ENCODE measurements around the gene NFIX.
"Not testable (repeated sequence)": the region's sequence is repeated elsewhere in the genome, so short reads cannot be mapped to it uniquely, and the experiment has no call there.

The NFIX gene

DNA sequence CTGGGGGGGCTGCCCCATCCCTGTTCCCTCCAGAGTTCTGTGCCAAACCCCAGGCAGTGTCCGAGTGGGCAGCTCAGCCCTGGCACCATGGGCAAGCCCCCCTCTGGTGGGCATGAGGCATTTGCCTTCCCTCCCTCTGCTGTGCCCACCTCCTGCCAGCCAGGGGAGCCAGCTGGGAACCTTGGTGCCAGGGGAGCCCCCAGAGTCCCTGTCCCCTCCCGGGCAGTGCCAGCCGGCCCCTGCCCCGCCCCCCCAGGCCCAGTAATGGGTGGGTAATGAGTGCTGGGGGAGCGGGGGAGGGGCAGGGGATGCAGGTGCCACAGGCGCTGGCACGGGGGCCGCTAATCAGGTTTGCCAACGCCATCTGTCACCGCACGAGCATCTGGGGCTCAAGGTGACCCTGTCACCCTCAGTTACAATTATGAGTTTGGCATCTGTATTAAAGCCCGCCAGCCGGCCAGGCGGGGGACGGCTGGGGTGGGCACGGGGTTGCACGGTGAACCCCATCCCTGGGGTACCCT lies 20.0 kb upstream of the NFIX start:
- H3K27ac ChIP-seq: no peak overlapping the region
- H3K4me3 ChIP-seq (ENCODE audit: low read depth in 1 of 2, low read length in 1 of 2): no peak overlapping the region
- H3K36me3 ChIP-seq: no peaks in the 10 kb centered on the region
- TF ChIP-seq, protein P1, sequence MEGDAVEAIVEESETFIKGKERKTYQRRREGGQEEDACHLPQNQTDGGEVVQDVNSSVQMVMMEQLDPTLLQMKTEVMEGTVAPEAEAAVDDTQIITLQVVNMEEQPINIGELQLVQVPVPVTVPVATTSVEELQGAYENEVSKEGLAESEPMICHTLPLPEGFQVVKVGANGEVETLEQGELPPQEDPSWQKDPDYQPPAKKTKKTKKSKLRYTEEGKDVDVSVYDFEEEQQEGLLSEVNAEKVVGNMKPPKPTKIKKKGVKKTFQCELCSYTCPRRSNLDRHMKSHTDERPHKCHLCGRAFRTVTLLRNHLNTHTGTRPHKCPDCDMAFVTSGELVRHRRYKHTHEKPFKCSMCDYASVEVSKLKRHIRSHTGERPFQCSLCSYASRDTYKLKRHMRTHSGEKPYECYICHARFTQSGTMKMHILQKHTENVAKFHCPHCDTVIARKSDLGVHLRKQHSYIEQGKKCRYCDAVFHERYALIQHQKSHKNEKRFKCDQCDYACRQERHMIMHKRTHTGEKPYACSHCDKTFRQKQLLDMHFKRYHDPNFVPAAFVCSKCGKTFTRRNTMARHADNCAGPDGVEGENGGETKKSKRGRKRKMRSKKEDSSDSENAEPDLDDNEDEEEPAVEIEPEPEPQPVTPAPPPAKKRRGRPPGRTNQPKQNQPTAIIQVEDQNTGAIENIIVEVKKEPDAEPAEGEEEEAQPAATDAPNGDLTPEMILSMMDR (IDR thresholded peaks at IDR 0.05): no peak
- peaks cover 10% of the 10 kb centered on the region for H3K27me3 ChIP-seq
- H3K4me1 ChIP-seq (ENCODE audit: control insufficient read depth in 1 of 2, insufficient read depth in 1 of 2, low read depth in 1 of 2, low read length in 1 of 2): no peaks in the 10 kb centered on the region
- no peaks in the 10 kb centered on the region for H3K9me3 ChIP-seq

DNA sequence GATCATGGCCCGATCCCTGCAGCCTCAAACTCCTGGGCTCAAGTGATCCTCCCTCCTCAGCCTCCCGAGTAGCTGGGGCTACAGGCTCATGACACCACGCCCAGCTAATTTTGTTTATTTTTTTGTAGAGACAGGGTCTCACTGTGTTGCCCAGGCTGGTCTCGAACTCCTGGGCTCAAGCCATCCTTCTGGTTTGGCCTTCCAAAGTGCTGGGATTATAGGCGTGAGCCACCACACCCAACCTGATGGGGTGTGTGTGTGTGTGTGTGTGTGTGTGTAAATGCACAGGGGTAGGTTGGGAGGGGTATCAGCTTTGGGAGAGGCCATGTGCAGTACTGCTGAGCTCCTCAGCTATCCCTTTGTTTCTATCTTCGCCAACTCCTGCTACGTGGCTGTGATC lies 19.2 kb upstream of the NFIX start:
- not testable (repeated sequence) for H3K9me3 ChIP-seq; H3K27ac ChIP-seq; H3K4me1 ChIP-seq (ENCODE audit: control insufficient read depth in 1 of 2, insufficient read depth in 1 of 2, low read depth in 1 of 2, low read length in 1 of 2); H3K36me3 ChIP-seq; H3K4me3 ChIP-seq (ENCODE audit: low read depth in 1 of 2, low read length in 1 of 2)
- peaks cover 13% of the 10 kb centered on the region for H3K27me3 ChIP-seq

DNA sequence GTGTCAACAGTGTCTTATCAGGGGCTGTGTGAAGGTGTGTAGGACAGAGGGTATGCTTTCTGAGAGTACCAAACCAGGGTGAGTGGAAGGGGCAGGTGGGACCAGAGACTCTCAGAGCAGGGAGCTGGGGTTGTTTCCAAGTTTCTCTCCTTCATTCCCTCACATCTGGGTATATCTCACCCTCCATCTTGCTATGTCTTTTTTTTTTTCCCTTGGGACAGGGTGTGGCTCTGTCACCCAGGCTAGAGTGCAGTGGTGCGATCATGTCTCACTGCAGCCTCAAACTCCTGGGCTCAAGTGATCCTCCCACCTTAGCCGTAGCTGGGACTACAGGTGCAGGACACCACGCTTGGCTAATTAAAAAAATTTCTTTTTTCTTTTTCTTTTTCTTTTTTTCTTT lies 15.3 kb upstream of the NFIX start:
- TF ChIP-seq, protein P1 (IDR thresholded peaks at IDR 0.05): no peak
- Histone ChIP-seq H3K4me3 (ENCODE audit: low read depth in 1 of 2, low read length in 1 of 2) (no peak overlapping the region), H3K27me3 (peaks cover 44% of the 10 kb centered on the region), H3K36me3 (no peaks in the 10 kb centered on the region), H3K27ac (no peak overlapping the region), H3K4me1 (ENCODE audit: control insufficient read depth in 1 of 2, insufficient read depth in 1 of 2, low read depth in 1 of 2, low read length in 1 of 2) (peaks cover 7 to 9% of the 10 kb centered on the region in 2 experiments), H3K9me3 (no peaks in the 10 kb centered on the region)

DNA sequence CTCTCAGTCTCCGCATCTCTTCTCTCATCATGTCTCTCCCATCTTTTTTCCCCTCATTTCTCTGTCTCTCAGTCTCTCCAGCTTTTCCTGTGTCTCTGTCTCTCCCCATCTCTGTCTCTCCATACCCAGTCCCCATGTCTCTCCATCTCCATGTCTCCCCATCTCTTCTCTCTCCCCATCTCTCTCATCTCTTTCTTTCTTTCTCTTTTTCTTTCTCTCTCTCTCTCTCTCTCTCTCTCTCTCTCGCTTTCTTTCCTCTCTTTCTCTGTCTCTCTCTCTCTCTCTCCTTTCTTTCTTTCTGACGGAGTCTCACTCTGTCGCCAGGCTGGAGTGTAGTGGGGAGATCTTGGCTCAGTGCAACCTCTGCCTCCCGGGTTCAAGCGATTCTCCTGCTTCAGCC lies 12.6 kb upstream of the NFIX start:
- Histone ChIP-seq H3K4me3 (ENCODE audit: low read depth in 1 of 2, low read length in 1 of 2) (no peak overlapping the region), H3K27ac (no peak overlapping the region), H3K36me3 (no peaks in the 10 kb centered on the region), H3K4me1 (ENCODE audit: control insufficient read depth in 1 of 2, insufficient read depth in 1 of 2, low read depth in 1 of 2, low read length in 1 of 2) (peaks cover 7 to 9% of the 10 kb centered on the region in 2 experiments), H3K27me3 (peaks cover 47% of the 10 kb centered on the region), H3K9me3 (no peaks in the 10 kb centered on the region)
- TF ChIP-seq, protein P1 (IDR thresholded peaks at IDR 0.05): no peak

DNA sequence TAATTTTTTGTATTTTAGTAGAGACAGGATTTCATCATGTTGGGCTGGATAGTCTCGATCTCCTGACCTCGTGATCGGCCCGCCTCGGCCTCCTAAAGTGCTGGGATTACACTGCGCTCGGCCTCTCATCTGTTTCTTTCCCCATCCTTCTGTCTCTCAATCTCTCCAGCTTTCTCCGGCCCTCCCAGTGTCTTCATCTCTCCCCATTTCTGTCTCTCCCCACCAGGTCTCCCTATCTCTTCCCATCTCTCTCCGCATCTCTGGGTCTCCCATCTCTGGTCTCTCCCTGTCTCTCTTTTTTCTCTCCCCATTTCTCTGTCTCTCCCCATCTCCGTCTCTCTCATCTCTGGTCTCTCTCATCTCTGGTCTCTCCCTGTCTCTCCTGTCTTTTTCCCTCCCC lies 12.2 kb upstream of the NFIX start:
- Histone ChIP-seq H3K27ac (no peak overlapping the region), H3K9me3 (no peaks in the 10 kb centered on the region), H3K27me3 (peaks cover 50% of the 10 kb centered on the region), H3K4me3 (ENCODE audit: low read depth in 1 of 2, low read length in 1 of 2) (no peak overlapping the region), H3K4me1 (ENCODE audit: control insufficient read depth in 1 of 2, insufficient read depth in 1 of 2, low read depth in 1 of 2, low read length in 1 of 2) (peaks cover 7 to 9% of the 10 kb centered on the region in 2 experiments), H3K36me3 (no peaks in the 10 kb centered on the region)
- TF ChIP-seq, protein P1 (IDR thresholded peaks at IDR 0.05): no peak

DNA sequence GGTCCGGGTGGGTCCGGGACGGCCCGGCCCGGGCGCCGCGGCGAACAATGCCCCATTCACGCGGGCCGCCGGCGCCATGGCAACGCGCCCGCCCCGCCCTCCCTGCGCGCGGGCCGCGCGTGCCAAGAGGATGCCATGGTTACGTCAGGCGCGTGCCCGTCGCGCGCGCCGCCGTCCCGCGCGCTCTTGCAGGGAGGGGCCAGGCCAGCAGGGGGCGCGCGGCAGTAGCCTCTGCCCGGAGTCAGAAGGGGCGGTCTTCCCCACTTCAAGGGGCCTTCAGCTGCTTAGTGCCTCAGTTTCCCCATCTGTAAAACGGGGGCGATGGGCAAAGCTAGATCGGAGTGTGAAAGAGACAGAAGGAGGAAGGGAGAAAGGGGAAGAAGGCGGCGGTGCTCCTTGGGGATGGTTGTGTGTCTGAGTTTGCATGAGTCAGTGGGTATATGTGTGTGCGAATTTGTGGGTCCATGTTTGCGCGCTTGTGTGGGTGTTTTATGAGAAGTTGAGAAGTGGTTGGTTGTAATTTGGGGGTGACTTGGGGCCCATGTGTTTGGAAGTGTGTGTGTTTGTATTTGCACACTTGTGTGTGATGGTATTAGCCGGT lies 11.6 kb upstream of the NFIX start:
- Histone ChIP-seq H3K4me3 (ENCODE audit: low read depth in 1 of 2, low read length in 1 of 2) (peak overlapping the region; percentile 15 to 35), H3K27me3 (peaks cover 52% of the 10 kb centered on the region), H3K4me1 (ENCODE audit: control insufficient read depth in 1 of 2, insufficient read depth in 1 of 2, low read depth in 1 of 2, low read length in 1 of 2) (peaks cover 7 to 9% of the 10 kb centered on the region in 2 experiments), H3K36me3 (no peaks in the 10 kb centered on the region), H3K27ac (no peak overlapping the region), H3K9me3 (no peaks in the 10 kb centered on the region)
- TF ChIP-seq, protein P1 (IDR thresholded peaks at IDR 0.05): peak; percentile 77
